CD4-positive, CD25-positive, alpha-beta regulatory T cell (primary cell): ENCODE data around the gene PABPC1L. TPM values are rescaled to one million over a fixed set of nuclear protein-coding genes. Genes with fewer than 3 reads are reported as not detected.
"Not testable (repeated sequence)": the region's sequence is repeated elsewhere in the genome, so short reads cannot be mapped to it uniquely, and the experiment has no call there.

ENCODE experiments used
- ATAC-seq, 2 donors: fragments of 150-1000 bp; cut with Tn5 transposase; one replicate each; pipeline ENCODE4 v1.10.0; 2021; ENCODE audit warnings: low read depth in 2 of 2, moderate number of reproducible peaks in 2 of 2, moderate library complexity in 1 of 2
- DNase-seq, 3 donors: peaks; one replicate each; pipeline versions ENCODE4 v3.0.0 to v3.0.0-alpha.2; 2012 to 2022; ENCODE audit warnings: mixed read lengths in 1 of 3
- H3K27ac ChIP-seq: one replicate; pipeline ENCODE4 v1.7.0; 2013; ENCODE audit warnings: mild to moderate bottlenecking, low read length; ENCODE audit not compliant: insufficient read depth, poor library complexity, severe bottlenecking
- H3K27me3 ChIP-seq: one replicate; pipeline ENCODE4 v1.7.0; 2013; ENCODE audit warnings: low read length; ENCODE audit not compliant: control insufficient read depth, insufficient read depth
- H3K36me3 ChIP-seq: one replicate; pipeline ENCODE4 v1.7.0; 2013; ENCODE audit warnings: mild to moderate bottlenecking, low read length, moderate library complexity; ENCODE audit not compliant: control insufficient read depth, insufficient read depth
- H3K4me1 ChIP-seq: 2 replicates; pipeline ENCODE4 v1.7.0; 2013; ENCODE audit warnings: mild to moderate bottlenecking, low read length; ENCODE audit not compliant: insufficient read depth, control insufficient read depth, poor library complexity, severe bottlenecking
- H3K4me3 ChIP-seq: one replicate; pipeline ENCODE4 v1.7.0; 2013; ENCODE audit warnings: low read depth, mild to moderate bottlenecking, low read length, moderate library complexity
- H3K9me3 ChIP-seq, 2 experiments: 1 replicate in 1 of 2; 2 replicates in 1 of 2; pipeline ENCODE4 v1.7.0; 2013; ENCODE audit warnings: low read length in 2 of 2, mild to moderate bottlenecking in 1 of 2, moderate library complexity in 1 of 2; ENCODE audit not compliant: control insufficient read depth in 2 of 2
- H3K27ac Mint-ChIP-seq, 3 donors: one replicate each; pipeline ENCODE4 v1.8.0; 2020 to 2022; ENCODE audit warnings: mild to moderate bottlenecking in 3 of 3, mixed read lengths in 3 of 3, moderate library complexity in 2 of 3
- H3K27me3 Mint-ChIP-seq: one replicate; pipeline ENCODE4 v1.8.0; 2022; ENCODE audit warnings: mild to moderate bottlenecking, mixed read lengths
- H3K36me3 Mint-ChIP-seq: one replicate; pipeline ENCODE4 v1.8.0; 2020; ENCODE audit warnings: mixed read lengths
- H3K4me1 Mint-ChIP-seq, 4 donors: one replicate each; pipeline ENCODE4 v1.8.0; 2020 to 2022; ENCODE audit warnings: mixed read lengths in 4 of 4, mild to moderate bottlenecking in 1 of 4
- H3K4me3 Mint-ChIP-seq, 4 donors: one replicate each; pipeline ENCODE4 v1.8.0; 2020 to 2022; ENCODE audit warnings: mild to moderate bottlenecking in 4 of 4, mixed read lengths in 4 of 4, moderate library complexity in 3 of 4
- H3K9me3 Mint-ChIP-seq, 7 donors: one replicate each; pipeline ENCODE4 v1.8.0; 2020 to 2022; ENCODE audit warnings: mixed read lengths in 7 of 7, mild to moderate bottlenecking in 3 of 7, moderate library complexity in 2 of 7
- polyA plus RNA-seq, 4 donors: library from polyadenylated mRNA; unstranded; fragments of 300-500 nt; fragmentation: Illumina TruSeq; gene quantifications; one replicate each; pipeline ENCODE4 v1.2.3, GENCODE V29; 2021
- total RNA-seq: library from RNA; stranded (reverse); gene quantifications from one replicate; pipeline ENCODE4 v1.2.3, GENCODE V29; 2022

Gene PABPC1L
- total and polyA plus RNA-seq, 5 donors from 2014 or later = 0.12 to 66.1 (median 0.68) TPM; not detected in 2

GRCh38 chr20:44882360-44882759 lies 27.5 kb upstream of the PABPC1L start:
- not testable (repeated sequence) for H3K9me3 ChIP-seq, H3K27me3 ChIP-seq, ATAC-seq, H3K27ac ChIP-seq, H3K4me3 ChIP-seq, H3K36me3 Mint-ChIP-seq, H3K9me3 Mint-ChIP-seq, H3K36me3 ChIP-seq, DNase-seq
- peaks cover 20% of the 10 kb centered on the region for H3K4me1 ChIP-seq
- H3K4me1 Mint-ChIP-seq = peaks cover 0 to 51% (median 25%) of the 10 kb centered on the region in 4 donors
- peaks cover 15% of the 10 kb centered on the region for H3K27me3 Mint-ChIP-seq
- peak overlapping the region in 2 of 4 donors; percentile 43 to 80 for H3K4me3 Mint-ChIP-seq
- H3K27ac Mint-ChIP-seq = peak overlapping the region; percentile 68 to 97 (median 79)

GRCh38 chr20:44883214-44883902 lies 26.5 kb upstream of the PABPC1L start:
- H3K27ac ChIP-seq = peak overlapping the region; percentile 24
- DNase-seq (no peak), ATAC-seq (no peak)
- H3K27me3 ChIP-seq = no peaks in the 10 kb centered on the region
- H3K9me3 Mint-ChIP-seq = no peaks in the 10 kb centered on the region
- H3K36me3 Mint-ChIP-seq = peaks cover 3% of the 10 kb centered on the region
- peak overlapping the region; percentile 94 to 99 (median 96) for H3K4me3 Mint-ChIP-seq
- peaks cover 2% of the 10 kb centered on the region for H3K36me3 ChIP-seq
- H3K27me3 Mint-ChIP-seq = peaks cover 13% of the 10 kb centered on the region
- H3K4me3 ChIP-seq = no peak overlapping the region
- no peaks in the 10 kb centered on the region for H3K9me3 ChIP-seq
- H3K27ac Mint-ChIP-seq = peak overlapping the region; percentile 95 to 99 (median 97)
- H3K4me1 Mint-ChIP-seq = peaks cover 6 to 61% (median 33%) of the 10 kb centered on the region in 4 donors
- H3K4me1 ChIP-seq = peaks cover 30% of the 10 kb centered on the region

- Histone ChIP-seq H3K4me1 (peaks cover 44% of the 10 kb centered on the region), H3K27me3 (no peaks in the 10 kb centered on the region), H3K27ac (peak overlapping the region; percentile 94), H3K36me3 (peaks cover 2% of the 10 kb centered on the region), H3K4me3 (peak overlapping the region; percentile 85), H3K9me3 (no peaks in the 10 kb centered on the region)
- no peaks in the 10 kb centered on the region for H3K27me3 Mint-ChIP-seq
- ATAC-seq (no peak), DNase-seq (no peak)
- H3K4me1 Mint-ChIP-seq = peaks cover 22 to 73% (median 48%) of the 10 kb centered on the region in 4 donors
- H3K9me3 Mint-ChIP-seq = no peaks in the 10 kb centered on the region
- H3K36me3 Mint-ChIP-seq = peaks cover 3% of the 10 kb centered on the region
- peak overlapping the region; percentile 95 to 99 (median 97) for H3K27ac Mint-ChIP-seq
- H3K4me3 Mint-ChIP-seq = peak overlapping the region; percentile 94 to 99 (median 96)
These were observed 24.9 kb upstream of the PABPC1L start for GRCh38 chr20:44884907-44885391.

GRCh38 chr20:44885392-44886265 lies 24.2 kb upstream of the PABPC1L start, which contains the start of gene YWHAB:
Gene YWHAB, plus strand, starts transcription at chr20:44885705. Its CDS starts 15,829 bp downstream, at chr20:44901534.
- peaks cover 4% of the 10 kb centered on the region for H3K36me3 Mint-ChIP-seq
- peaks cover 2% of the 10 kb centered on the region for H3K36me3 ChIP-seq
- peak within 1 kb of the TSS; percentile 94 to 99 (median 96) for H3K4me3 Mint-ChIP-seq
- peaks cover 51% of the 10 kb centered on the region for H3K4me1 ChIP-seq
- H3K9me3 Mint-ChIP-seq = no peaks in the 10 kb centered on the region
- peaks cover 23 to 78% (median 50%) of the 10 kb centered on the region in 4 donors for H3K4me1 Mint-ChIP-seq
- no peaks in the 10 kb centered on the region for H3K9me3 ChIP-seq
- ATAC-seq = peak; percentile 97 to 99
- H3K4me3 ChIP-seq = peak within 1 kb of the TSS; percentile 87
- H3K27ac ChIP-seq = peak within 1 kb of the TSS; percentile 94
- peak within 1 kb of the TSS; percentile 95 to 99 (median 97) for H3K27ac Mint-ChIP-seq
- H3K27me3 ChIP-seq = no peaks in the 10 kb centered on the region
- H3K27me3 Mint-ChIP-seq = no peaks in the 10 kb centered on the region
- peak; percentile 94 to 99 (median 96) for DNase-seq

GRCh38 chr20:44886266-44886651 lies 23.6 kb upstream of the PABPC1L start:
- H3K9me3 ChIP-seq = no peaks in the 10 kb centered on the region
- peaks cover 57% of the 10 kb centered on the region for H3K4me1 ChIP-seq
- peaks cover 23 to 80% (median 52%) of the 10 kb centered on the region in 4 donors for H3K4me1 Mint-ChIP-seq
- peak in 1 of 3 donors; percentile 26 for DNase-seq
- H3K27me3 Mint-ChIP-seq = no peaks in the 10 kb centered on the region
- H3K27me3 ChIP-seq = no peaks in the 10 kb centered on the region
- peak overlapping the region; percentile 87 for H3K4me3 ChIP-seq
- H3K9me3 Mint-ChIP-seq = no peaks in the 10 kb centered on the region
- no peak for ATAC-seq
- H3K27ac Mint-ChIP-seq = peak overlapping the region; percentile 94 to 97 (median 95)
- peaks cover 3% of the 10 kb centered on the region for H3K36me3 ChIP-seq
- peak overlapping the region; percentile 94 for H3K27ac ChIP-seq
- peak overlapping the region; percentile 90 to 98 (median 95) for H3K4me3 Mint-ChIP-seq
- peaks cover 4% of the 10 kb centered on the region for H3K36me3 Mint-ChIP-seq

- H3K9me3 Mint-ChIP-seq = no peaks in the 10 kb centered on the region
- DNase-seq (no peak), ATAC-seq (no peak)
- H3K36me3 Mint-ChIP-seq = peaks cover 4% of the 10 kb centered on the region
- H3K27me3 Mint-ChIP-seq = no peaks in the 10 kb centered on the region
- H3K4me3 Mint-ChIP-seq = peak overlapping the region; percentile 90 to 98 (median 95)
- Histone ChIP-seq H3K27me3 (no peaks in the 10 kb centered on the region), H3K9me3 (no peaks in the 10 kb centered on the region), H3K36me3 (peaks cover 8% of the 10 kb centered on the region), H3K4me1 (peaks cover 63% of the 10 kb centered on the region), H3K4me3 (peak overlapping the region; percentile 87), H3K27ac (peak overlapping the region; percentile 94)
- H3K27ac Mint-ChIP-seq = peak overlapping the region; percentile 94 to 97 (median 95)
- peaks cover 23 to 83% (median 57%) of the 10 kb centered on the region in 4 donors for H3K4me1 Mint-ChIP-seq
These were observed 23.0 kb upstream of the PABPC1L start for GRCh38 chr20:44886828-44887227.

GRCh38 chr20:44887466-44887865 lies 22.4 kb upstream of the PABPC1L start:
- no peaks in the 10 kb centered on the region for H3K9me3 Mint-ChIP-seq
- Histone ChIP-seq H3K27ac (peak overlapping the region; percentile 94), H3K36me3 (peaks cover 12% of the 10 kb centered on the region), H3K4me3 (peak overlapping the region; percentile 87), H3K4me1 (peaks cover 69% of the 10 kb centered on the region), H3K9me3 (no peaks in the 10 kb centered on the region), H3K27me3 (no peaks in the 10 kb centered on the region)
- peaks cover 8% of the 10 kb centered on the region for H3K36me3 Mint-ChIP-seq
- ATAC-seq (no peak), DNase-seq (no peak)
- peaks cover 28 to 85% (median 62%) of the 10 kb centered on the region in 4 donors for H3K4me1 Mint-ChIP-seq
- peak overlapping the region; percentile 34 to 97 (median 95) for H3K27ac Mint-ChIP-seq
- H3K27me3 Mint-ChIP-seq = no peaks in the 10 kb centered on the region
- H3K4me3 Mint-ChIP-seq = peak overlapping the region; percentile 90 to 98 (median 95)
